Measurements from ENCODE around the gene MSI2.

DNA sequence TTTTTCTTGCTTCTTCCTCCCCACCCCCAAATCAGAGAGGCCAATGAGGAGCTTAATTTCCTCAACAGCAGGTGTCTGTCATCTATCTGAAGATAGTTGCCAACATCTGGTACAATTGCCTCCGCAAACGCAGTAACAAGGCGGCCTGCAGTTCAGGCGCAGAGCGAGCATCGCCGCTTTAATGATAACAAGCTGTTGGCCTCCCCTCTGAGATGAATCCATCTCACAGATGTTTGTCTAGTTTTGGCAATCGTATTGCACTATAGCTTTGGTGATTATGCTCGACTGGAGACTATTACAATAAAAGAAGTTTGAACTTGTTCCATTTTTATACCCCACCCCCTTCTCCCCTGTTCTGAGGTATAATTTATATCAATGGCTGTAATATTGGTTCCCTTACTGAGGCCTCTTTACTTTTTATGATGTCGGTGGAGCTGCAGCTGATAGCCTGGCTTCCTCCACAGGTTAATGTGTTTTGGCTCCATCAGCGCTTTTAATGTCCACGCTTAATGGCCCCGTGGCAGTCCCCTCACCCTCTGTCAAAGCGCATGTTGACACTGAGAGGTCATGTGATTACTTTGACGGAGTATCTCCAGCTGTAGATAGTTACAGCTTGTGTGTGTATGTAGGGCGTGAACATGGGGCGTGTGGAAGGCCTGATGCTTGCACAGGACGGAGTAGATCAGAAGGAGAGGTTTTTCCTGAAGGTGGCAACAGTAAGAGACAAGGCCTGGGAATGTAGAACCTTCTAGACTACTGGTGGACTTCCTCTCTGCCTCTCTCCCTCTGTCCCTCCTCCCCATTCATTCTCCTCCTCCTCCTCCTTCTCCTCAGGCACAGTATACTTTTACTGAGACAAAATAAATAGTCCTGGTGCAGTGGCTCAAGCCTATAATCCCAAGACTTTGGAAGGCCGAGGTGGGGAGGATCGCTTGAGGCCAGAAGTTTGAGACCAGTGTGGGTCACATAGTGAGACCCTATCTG is 164.7 kb downstream of the MSI2 start:
- TF ChIP-seq CREB1 (IDR thresholded peaks at IDR 0.05; ENCODE audit: low read depth) (no peak), CEBPB (IDR thresholded peaks at IDR 0.05) (no peak)

Measured in Ishikawa (cell line).